H1 (cell line): ENCODE measurements around the gene PCBP2. TPM values are rescaled to one million over a fixed set of nuclear protein-coding genes. Genes with fewer than 3 reads are reported as not detected.

Source experiments
- ASH2L ChIP-seq: fragments of 200-600, 300-600 bp; sonication (generic); IDR thresholded peaks from one replicate; pipeline ENCODE4 v1.7.1; 2017; ENCODE audit warnings: low read length
- RNF2 ChIP-seq: fragments of 200-900, 300-1000 bp; sonication (generic); IDR thresholded peaks from 2 replicates; pipeline ENCODE4 v1.7.1; 2016; ENCODE audit warnings: borderline replicate concordance, low read depth, mild to moderate bottlenecking, antibody characterized with exemption, low read length; ENCODE audit not compliant: poor library complexity, severe bottlenecking; ENCODE audit errors: missing control alignments
- SIN3A ChIP-seq, 2 experiments: IDR thresholded peaks in 1 of 2; conservative IDR thresholded peaks in 1 of 2; 2 replicates each; pipeline ENCODE4 v1.6.1; 2011 to 2012; ENCODE audit warnings: low read length in 2 of 2, improper control_type of control experiment in 1 of 2, low read depth in 1 of 2, mild to moderate bottlenecking in 1 of 2
- SIX5 ChIP-seq: IDR thresholded peaks from 2 replicates; pipeline ENCODE4 v1.6.1; 2011; ENCODE audit warnings: mild to moderate bottlenecking, low read depth, low read length
- TAF1 ChIP-seq: IDR thresholded peaks from 2 replicates; pipeline ENCODE4 v1.6.1; 2011; ENCODE audit warnings: mild to moderate bottlenecking, low read depth, low read length
- TBP ChIP-seq: IDR thresholded peaks from 2 replicates; pipeline ENCODE4 v1.6.1; 2011; ENCODE audit warnings: low read depth, low read length, improper control_type of control experiment
- polyA plus RNA-seq, 7 experiments: library from polyadenylated mRNA; depleted of rRNA in 3 of 7; stranded (reverse) in 5 of 7; unstranded in 2 of 7; fragments of >200 nt in 5 of 7; fragments of 200-250 nt in 2 of 7; gene quantifications; 1 replicate in 5 of 7; 2 replicates in 1 of 7; 4 replicates in 1 of 7; pipeline versions ENCODE4 v1.2.1 to v1.2.3, GENCODE V29; 2011 to 2013; ENCODE audit warnings: missing spikeins in 2 of 7, mixed read lengths in 2 of 7
- total RNA-seq: library from RNA; stranded (reverse); fragmentation: NEBNext Ultra II Directional; extraction: Animal tissue kit (Norgen Biotek cat#: 25700); gene quantifications from 2 replicates; pipeline ENCODE4 v1.2.1, GENCODE V29; 2021
- TF ChIP-seq, protein P1 (sequence below): IDR thresholded peaks from 2 replicates; pipeline ENCODE4 v1.6.1; 2012; ENCODE audit warnings: inconsistent platforms

Gene PCBP2
- total and polyA plus RNA-seq, 2 of the 8 experiments (the other 6 are each of a cell fraction or from before 2014, with no cell fraction given): 470 to 1,123 TPM

GRCh38 chr12:53481939-53482586, 30.2 kb downstream of the PCBP2 start (continued):
- peak in 1 of 2 experiments; percentile 53; a peak in 1 of 4 replicates for TF ChIP-seq SIN3A (conservative IDR thresholded peaks at IDR 0.05 in 1 of 2, IDR thresholded peaks at IDR 0.05 in 1 of 2; ENCODE audit: low read depth in 1 of 2, low read length in 2 of 2)
- TF ChIP-seq RNF2: no peak
- TF ChIP-seq SIX5: no peak
- no peak for TF ChIP-seq ASH2L
- no peak for TF ChIP-seq TBP
- TF ChIP-seq, protein P1, sequence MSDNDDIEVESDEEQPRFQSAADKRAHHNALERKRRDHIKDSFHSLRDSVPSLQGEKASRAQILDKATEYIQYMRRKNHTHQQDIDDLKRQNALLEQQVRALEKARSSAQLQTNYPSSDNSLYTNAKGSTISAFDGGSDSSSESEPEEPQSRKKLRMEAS: peak; percentile 40
- TF ChIP-seq TAF1: no peak
- TF ChIP-seq, all 59 proteins: peak for 6
